C4-2B (cell line): Measurements from ENCODE around the gene TTLL7.
A peak's percentile ranks its signal among the peaks of the same experiment; 100 is the strongest.

Experiments used
- H3K27ac ChIP-seq: fragments of 450-650 bp; 2 replicates; pipeline ENCODE4 v1.5.1; 2017
- ZFX ChIP-seq: fragments of 450-650 bp; IDR thresholded peaks from 2 replicates; pipeline ENCODE4 v1.6.1; 2017
- TF ChIP-seq, protein P1 (sequence below): fragments of 450-650 bp; conservative IDR thresholded peaks from 2 replicates; pipeline ENCODE4 v1.5.1; 2017; ENCODE audit warnings: mild to moderate bottlenecking

The TTLL7 gene

DNA sequence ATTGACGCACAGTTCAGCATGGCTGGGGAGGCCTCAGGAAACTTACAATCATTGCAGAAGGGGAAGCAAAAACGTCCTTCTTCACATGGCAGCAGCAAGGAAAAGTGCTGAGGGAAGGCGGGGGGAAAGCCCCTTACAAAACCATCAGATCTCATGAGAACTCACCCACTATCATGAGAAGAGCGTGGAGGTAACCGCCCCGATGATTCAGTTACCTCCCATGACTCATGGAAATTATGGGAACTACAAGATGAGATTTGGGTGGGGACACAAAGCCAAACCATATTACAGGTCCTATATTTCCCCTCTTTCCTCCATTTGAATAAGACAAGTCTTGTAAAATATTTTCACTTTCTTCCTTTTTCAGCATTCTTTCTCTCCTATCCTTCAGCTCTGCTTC lies 7.7 kb upstream of the TTLL7 start:
- no peak overlapping the region for H3K27ac ChIP-seq
- TF ChIP-seq, protein P1, sequence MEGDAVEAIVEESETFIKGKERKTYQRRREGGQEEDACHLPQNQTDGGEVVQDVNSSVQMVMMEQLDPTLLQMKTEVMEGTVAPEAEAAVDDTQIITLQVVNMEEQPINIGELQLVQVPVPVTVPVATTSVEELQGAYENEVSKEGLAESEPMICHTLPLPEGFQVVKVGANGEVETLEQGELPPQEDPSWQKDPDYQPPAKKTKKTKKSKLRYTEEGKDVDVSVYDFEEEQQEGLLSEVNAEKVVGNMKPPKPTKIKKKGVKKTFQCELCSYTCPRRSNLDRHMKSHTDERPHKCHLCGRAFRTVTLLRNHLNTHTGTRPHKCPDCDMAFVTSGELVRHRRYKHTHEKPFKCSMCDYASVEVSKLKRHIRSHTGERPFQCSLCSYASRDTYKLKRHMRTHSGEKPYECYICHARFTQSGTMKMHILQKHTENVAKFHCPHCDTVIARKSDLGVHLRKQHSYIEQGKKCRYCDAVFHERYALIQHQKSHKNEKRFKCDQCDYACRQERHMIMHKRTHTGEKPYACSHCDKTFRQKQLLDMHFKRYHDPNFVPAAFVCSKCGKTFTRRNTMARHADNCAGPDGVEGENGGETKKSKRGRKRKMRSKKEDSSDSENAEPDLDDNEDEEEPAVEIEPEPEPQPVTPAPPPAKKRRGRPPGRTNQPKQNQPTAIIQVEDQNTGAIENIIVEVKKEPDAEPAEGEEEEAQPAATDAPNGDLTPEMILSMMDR: no peak
- TF ChIP-seq ZFX: no peak

DNA sequence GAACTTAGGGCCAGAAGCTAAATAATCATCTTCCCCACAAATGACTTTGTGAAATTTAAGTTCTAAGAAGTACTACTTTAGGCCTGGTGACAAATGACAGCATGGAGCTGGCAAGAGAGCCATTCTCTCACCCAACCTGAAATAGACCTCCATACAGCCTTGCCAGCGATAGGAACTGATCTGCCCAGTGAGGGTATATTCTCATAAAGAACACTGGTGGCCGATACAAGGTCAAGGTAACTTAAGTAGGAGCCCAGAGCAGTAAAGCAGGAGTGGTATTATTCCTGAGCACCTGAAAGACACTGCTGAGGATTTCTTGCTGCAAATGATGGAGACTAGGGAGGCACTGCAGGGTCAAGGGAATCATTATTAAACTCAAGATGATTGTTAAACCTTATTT lies 2.6 kb upstream of the TTLL7 start:
- no peak for TF ChIP-seq ZFX
- TF ChIP-seq, protein P1: no peak
- no peak overlapping the region for H3K27ac ChIP-seq

DNA sequence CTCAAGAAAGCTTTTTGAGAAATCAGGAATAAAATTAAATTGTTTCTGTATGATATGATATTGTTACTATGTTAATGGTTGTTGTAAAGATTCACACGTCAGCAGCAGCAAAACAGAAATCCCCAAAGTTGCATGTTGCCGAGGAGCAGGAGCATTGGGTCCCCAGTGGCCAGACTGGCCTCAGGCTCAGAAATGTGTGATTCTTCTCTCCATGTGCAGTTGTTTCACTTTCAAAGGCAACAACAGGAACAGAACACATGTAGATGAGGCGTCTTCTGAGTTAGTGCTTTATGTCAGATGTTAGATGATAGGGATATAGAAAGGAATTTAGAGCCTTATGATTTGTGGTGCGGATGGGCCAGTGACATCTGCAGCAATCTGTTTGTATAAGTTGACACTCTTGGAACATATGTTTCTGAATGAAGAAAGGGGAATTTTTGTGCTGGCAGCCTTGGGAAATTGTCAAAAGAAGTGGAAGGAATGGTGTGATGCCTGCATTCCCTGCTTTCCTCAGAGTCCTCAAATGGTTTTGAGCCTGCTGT lies 2.1 kb upstream of the TTLL7 start:
- TF ChIP-seq, protein P1: no peak
- no peak for TF ChIP-seq ZFX
- H3K27ac ChIP-seq: no peak overlapping the region

DNA sequence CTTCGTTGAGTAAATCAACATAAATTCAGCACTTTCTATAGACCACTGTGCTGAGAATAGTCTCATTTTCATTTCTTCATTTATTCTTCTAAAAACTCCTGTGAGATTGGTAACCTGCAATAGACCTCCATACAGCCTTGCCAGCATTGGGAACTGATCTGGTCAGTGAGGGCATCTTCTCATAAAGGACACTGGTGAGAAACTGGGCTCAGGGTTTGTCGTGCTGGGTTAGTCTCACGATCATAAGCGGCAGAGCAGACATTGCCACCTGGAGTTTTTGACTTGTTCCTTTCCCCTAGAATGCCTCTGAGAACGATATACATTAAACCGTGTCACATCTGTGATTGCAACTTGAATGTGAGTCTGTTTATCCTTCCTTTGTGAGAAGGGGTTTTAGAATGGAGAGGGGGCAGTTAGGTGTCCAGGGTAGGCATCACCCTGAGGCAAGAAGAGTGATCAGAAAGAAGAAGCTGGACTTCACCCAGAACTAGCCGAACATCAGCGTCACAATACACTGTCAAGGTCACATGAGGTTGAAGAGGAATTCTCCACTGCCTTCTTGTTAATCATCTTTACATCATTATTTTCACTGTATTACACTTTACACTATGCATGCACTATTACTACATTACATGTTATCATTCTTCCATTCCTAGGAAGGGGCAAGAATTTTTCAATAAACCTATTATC lies 1.4 kb upstream of the TTLL7 start:
- H3K27ac ChIP-seq: no peak overlapping the region
- TF ChIP-seq ZFX: no peak
- TF ChIP-seq, protein P1: no peak

DNA sequence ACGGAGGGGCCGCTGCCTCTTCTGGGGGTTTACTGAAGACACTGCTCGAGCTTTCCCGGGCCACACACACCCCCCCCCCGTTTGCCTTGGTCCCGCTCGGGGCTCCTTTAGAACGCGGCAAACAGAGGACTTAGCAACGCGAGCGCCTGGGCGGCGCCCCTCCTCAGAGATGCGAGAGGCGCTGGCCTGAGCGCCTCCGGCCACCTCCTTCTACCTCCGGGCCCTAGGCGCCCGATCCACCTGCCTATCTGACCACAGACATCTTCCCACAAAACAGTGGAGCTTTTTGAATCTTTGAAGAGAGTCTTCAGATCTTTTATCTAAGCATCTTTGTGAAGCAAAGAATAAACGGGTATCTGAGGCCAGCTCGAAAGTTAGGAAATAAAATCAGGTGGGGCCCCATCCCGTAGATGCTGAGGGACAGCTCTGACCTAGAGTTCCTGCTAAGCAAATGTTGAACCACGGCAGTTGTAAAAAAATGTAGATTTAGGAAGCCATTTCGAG lies 436 bp upstream of the TTLL7 start:
- TF ChIP-seq ZFX: no peak
- TF ChIP-seq, protein P1: no peak
- H3K27ac ChIP-seq: peak overlapping the region; percentile 81

DNA sequence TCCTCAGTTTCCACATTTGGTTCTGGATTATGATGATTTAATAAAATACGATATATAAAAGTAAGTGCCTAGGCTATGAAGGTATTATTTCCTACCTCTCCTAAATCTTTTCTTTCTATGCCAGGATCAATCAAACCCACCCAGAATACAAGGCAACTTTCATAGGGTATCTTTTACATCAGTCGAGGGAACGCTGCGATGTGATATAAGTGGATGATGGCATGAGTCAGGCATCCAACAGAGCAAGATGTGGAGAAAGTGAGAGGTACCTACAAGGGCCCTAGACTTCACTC lies 781 bp downstream of the TTLL7 start:
- TF ChIP-seq, protein P1: no peak
- TF ChIP-seq ZFX: no peak
- peak overlapping the region; percentile 81 for H3K27ac ChIP-seq

DNA sequence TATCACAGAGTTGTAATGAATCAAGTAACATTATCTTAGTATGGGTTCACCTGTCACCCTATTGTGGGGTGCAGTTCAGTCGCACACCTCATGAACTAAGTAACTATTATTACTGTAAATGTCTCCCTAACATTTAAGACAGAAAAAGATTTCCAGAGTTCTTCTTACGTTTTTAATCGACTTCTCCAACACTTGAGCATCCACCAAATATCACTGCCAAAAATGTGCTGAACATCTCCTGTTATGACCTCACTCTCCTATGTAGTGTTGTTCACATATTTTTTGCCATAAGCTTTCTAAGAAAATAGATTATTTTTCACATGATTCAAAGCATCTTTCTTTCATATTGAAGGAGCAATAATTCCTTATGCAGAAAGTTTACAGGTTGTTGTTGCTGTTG lies 1.3 kb downstream of the TTLL7 start:
- TF ChIP-seq, protein P1: no peak
- TF ChIP-seq ZFX: no peak
- no peak overlapping the region for H3K27ac ChIP-seq
